Neural crest cell (in vitro differentiated cells): ENCODE results near the gene MLIP. TPM values are rescaled to one million over a fixed set of nuclear protein-coding genes. Genes with fewer than 3 reads are reported as not detected.

Source experiments
- DNase-seq: peaks from one replicate; pipeline ENCODE4 v3.0.0; 2021; ENCODE audit warnings: low read depth, mixed read lengths, low spot score
- H3K27ac Mint-ChIP-seq: one replicate; pipeline ENCODE4 v1.8.0; 2021; ENCODE audit warnings: mild to moderate bottlenecking, mixed read lengths; ENCODE audit not compliant: unreplicated experiment
- H3K27me3 Mint-ChIP-seq: 2 replicates; pipeline ENCODE4 v1.8.0; 2021; ENCODE audit warnings: low read depth, mild to moderate bottlenecking, mixed read lengths
- H3K36me3 Mint-ChIP-seq: 2 replicates; pipeline ENCODE4 v1.8.0; 2021; ENCODE audit warnings: low read depth, mild to moderate bottlenecking, mixed read lengths
- H3K4me1 Mint-ChIP-seq: 2 replicates; pipeline ENCODE4 v1.8.0; 2021; ENCODE audit warnings: mixed read lengths
- H3K4me3 Mint-ChIP-seq: one replicate; pipeline ENCODE4 v1.8.0; 2021; ENCODE audit warnings: mild to moderate bottlenecking, mixed read lengths
- H3K9me3 Mint-ChIP-seq: 2 replicates; pipeline ENCODE4 v1.8.0; 2021; ENCODE audit warnings: mixed read lengths
- total RNA-seq: library from RNA; stranded (reverse); gene quantifications from 2 replicates; pipeline ENCODE4 v1.2.1, GENCODE V29; 2021
- TF ChIP-seq, protein P1 (sequence below): fragments of 200-600 bp; sonication (generic); conservative IDR thresholded peaks from 2 replicates; pipeline ENCODE4 v1.5.0; 2021; ENCODE audit warnings: antibody characterized with exemption, mild to moderate bottlenecking

MLIP gene
- total RNA-seq, 1 donor from 2014 or later: not detected

DNA sequence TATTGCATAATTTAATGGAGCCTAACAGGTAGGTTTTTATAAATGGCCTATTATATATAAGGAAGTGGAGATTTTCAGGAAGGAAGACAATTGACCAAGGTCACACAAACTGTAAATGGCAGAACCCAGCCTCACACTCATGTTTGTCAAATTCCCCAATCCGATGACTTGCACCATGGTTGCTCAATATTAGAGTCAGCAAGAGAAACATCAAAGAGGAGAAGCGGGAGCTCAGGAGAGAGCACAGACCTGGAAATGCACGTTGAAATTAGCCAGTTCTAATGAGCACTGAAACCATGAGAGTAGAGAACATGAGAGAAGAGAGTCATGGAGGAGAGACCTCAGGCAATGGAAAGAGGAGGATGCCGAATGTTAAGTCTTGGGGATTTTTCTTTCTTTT, 13.5 kb upstream of the MLIP start:
- TF ChIP-seq, protein P1, sequence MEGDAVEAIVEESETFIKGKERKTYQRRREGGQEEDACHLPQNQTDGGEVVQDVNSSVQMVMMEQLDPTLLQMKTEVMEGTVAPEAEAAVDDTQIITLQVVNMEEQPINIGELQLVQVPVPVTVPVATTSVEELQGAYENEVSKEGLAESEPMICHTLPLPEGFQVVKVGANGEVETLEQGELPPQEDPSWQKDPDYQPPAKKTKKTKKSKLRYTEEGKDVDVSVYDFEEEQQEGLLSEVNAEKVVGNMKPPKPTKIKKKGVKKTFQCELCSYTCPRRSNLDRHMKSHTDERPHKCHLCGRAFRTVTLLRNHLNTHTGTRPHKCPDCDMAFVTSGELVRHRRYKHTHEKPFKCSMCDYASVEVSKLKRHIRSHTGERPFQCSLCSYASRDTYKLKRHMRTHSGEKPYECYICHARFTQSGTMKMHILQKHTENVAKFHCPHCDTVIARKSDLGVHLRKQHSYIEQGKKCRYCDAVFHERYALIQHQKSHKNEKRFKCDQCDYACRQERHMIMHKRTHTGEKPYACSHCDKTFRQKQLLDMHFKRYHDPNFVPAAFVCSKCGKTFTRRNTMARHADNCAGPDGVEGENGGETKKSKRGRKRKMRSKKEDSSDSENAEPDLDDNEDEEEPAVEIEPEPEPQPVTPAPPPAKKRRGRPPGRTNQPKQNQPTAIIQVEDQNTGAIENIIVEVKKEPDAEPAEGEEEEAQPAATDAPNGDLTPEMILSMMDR: no peak
- H3K4me3 Mint-ChIP-seq: no peak overlapping the region
- no peak overlapping the region for H3K27ac Mint-ChIP-seq
- no peak for DNase-seq
- no peaks in the 10 kb centered on the region for H3K36me3 Mint-ChIP-seq
- H3K27me3 Mint-ChIP-seq: no peaks in the 10 kb centered on the region
- H3K4me1 Mint-ChIP-seq: peaks cover 3% of the 10 kb centered on the region
- H3K9me3 Mint-ChIP-seq: peaks cover 3% of the 10 kb centered on the region

DNA sequence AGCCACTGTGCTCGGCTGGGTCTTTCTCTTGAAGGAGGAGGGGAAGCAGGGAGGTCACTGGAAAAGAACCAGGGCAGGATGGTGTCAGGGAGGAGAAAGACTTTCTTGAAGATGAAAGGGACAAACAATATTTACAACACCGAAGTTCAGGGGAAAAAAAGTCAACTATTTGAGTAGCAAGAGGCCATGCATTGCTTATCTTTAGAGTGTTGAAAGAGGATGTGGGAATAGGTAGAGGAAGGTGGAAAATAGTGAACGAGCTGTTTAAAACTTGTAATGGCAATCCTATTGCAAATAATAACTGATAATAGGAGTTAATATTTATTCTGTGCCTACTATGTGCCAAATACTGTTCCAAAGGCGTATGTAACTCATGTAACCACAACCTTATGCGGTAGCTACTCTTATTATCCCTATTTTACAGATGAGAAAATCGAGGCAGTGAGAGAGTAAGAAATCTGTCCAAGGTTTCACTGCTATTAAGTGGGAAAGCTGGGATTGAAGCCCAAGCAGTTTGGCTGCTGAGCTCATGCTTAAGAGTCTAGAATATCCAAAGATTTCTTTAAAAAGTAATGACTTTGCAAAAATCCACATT, 12.7 kb upstream of the MLIP start:
- H3K27ac Mint-ChIP-seq: no peak overlapping the region
- no peak for DNase-seq
- H3K36me3 Mint-ChIP-seq: no peaks in the 10 kb centered on the region
- TF ChIP-seq, protein P1: no peak
- peaks cover 3% of the 10 kb centered on the region for H3K4me1 Mint-ChIP-seq
- no peaks in the 10 kb centered on the region for H3K27me3 Mint-ChIP-seq
- H3K4me3 Mint-ChIP-seq: no peak overlapping the region
- peaks cover 3% of the 10 kb centered on the region for H3K9me3 Mint-ChIP-seq

DNA sequence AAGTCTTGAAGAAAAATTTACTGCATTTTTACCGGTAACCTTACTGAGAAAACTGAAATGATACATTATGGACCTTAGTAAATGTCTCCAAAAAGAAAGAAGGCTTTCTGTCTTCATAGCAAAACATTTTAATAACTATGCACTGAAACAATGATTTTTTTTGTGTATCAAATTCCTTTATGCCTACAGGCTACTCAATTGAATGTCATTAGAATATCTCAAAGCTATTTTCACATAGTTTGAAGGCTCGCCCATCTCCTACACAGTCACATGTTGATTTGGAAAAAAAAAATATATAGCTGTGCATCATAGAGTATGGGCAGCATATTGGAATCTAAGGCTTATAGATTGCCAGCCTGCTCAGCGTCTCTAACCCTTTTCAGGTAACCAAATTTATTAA, 12.0 kb upstream of the MLIP start:
- peaks cover 3% of the 10 kb centered on the region for H3K9me3 Mint-ChIP-seq
- H3K4me1 Mint-ChIP-seq: peaks cover 3% of the 10 kb centered on the region
- H3K4me3 Mint-ChIP-seq: no peak overlapping the region
- H3K36me3 Mint-ChIP-seq: no peaks in the 10 kb centered on the region
- TF ChIP-seq, protein P1: no peak
- H3K27me3 Mint-ChIP-seq: no peaks in the 10 kb centered on the region
- DNase-seq: no peak
- H3K27ac Mint-ChIP-seq: no peak overlapping the region

DNA sequence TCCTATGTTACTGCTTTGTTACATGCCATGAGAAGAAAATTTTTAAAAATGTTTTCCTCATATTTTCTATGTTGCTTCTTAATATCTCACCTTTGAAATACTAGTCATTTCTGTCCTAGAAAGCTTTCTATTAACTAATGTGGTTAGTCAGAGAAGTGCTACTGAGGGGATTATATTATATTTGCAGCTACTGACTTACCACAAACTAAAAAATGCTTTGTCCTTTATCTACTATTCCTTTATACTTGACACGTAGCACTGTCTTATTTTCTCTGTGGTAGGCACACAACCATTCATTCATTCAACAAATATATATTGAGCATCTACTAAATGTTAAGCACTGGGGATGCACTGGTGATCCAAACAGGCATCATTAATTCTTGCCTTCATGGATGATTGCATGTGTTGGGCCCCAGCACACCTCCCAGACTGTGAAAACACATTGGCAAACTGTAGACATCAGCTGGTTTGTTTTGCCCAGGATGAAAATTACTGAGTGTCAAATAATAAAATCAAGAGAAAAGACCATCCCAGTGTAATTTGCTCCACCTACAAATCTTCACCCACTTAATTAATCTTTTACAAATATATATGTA, 10.7 kb upstream of the MLIP start:
- TF ChIP-seq, protein P1: no peak
- DNase-seq: no peak
- H3K27ac Mint-ChIP-seq: no peak overlapping the region
- H3K36me3 Mint-ChIP-seq: no peaks in the 10 kb centered on the region
- peaks cover 3% of the 10 kb centered on the region for H3K9me3 Mint-ChIP-seq
- H3K4me1 Mint-ChIP-seq: peaks cover 3% of the 10 kb centered on the region
- no peaks in the 10 kb centered on the region for H3K27me3 Mint-ChIP-seq
- no peak overlapping the region for H3K4me3 Mint-ChIP-seq

DNA sequence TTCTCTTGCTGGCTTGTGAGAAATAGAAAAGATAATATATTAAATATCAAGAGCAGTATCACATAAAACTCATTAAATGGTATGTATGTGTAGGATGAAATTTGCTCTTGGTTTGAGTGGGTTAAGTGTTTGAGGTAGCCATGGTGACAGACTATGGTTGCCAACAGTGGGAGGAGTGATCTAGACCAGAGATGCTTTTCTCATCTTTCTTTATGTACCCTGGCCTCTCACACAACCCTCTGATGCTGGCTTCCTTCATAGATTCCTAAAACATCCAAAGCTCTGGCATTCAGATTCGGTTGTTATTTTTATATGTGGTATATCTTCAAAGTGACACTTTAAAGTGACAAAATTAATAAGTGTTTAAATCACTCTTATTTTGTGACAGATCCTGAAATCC, 9.0 kb upstream of the MLIP start:
- Mint-ChIP-seq H3K4me1 (peaks cover 3% of the 10 kb centered on the region), H3K27me3 (no peaks in the 10 kb centered on the region), H3K4me3 (no peak overlapping the region), H3K27ac (no peak overlapping the region), H3K36me3 (no peaks in the 10 kb centered on the region), H3K9me3 (no peaks in the 10 kb centered on the region)
- TF ChIP-seq, protein P1: no peak
- no peak for DNase-seq
